CD14-positive monocyte (primary cell): ENCODE data around the gene ARPC4. TPM values are rescaled to one million over a fixed set of nuclear protein-coding genes. Genes with fewer than 3 reads are reported as not detected.

ENCODE experiments used
- DNase-seq, 3 donors: peaks; one replicate each; pipeline ENCODE4 v3.0.0-alpha.2; 2011 to 2022
- H2AFZ ChIP-seq: 2 replicates; pipeline ENCODE4 v1.6.0; 2012; ENCODE audit warnings: mild to moderate bottlenecking, low read depth, low read length, inconsistent platforms; ENCODE audit not compliant: insufficient read depth, poor library complexity, severe bottlenecking
- H3K27ac ChIP-seq, 2 donors: 1 replicate in 1 of 2; 2 replicates in 1 of 2; pipeline ENCODE4 v1.5.1; 2012 to 2013; ENCODE audit warnings: low read length in 2 of 2, control low read depth in 1 of 2, inconsistent platforms in 1 of 2, low read depth in 1 of 2, mild to moderate bottlenecking in 1 of 2
- H3K27me3 ChIP-seq, 2 donors: one replicate each; pipeline versions ENCODE4 v1.6.0 to v1.6.1; 2011 to 2013; ENCODE audit warnings: low read length in 2 of 2; ENCODE audit not compliant: control insufficient read depth in 2 of 2, insufficient read depth in 2 of 2
- H3K36me3 ChIP-seq, 2 donors: replicated peaks in 1 of 2; 1 replicate in 1 of 2; 2 replicates in 1 of 2; pipeline versions ENCODE4 v1.5.1 to v1.6.1; 2012 to 2013; ENCODE audit warnings: low read length in 2 of 2, control low read depth in 1 of 2, inconsistent platforms in 1 of 2, mild to moderate bottlenecking in 1 of 2; ENCODE audit not compliant: insufficient read depth in 2 of 2, control insufficient read depth in 1 of 2
- H3K4me1 ChIP-seq, 2 donors: 1 replicate in 1 of 2; 2 replicates in 1 of 2; pipeline versions ENCODE4 v1.5.1 to v1.6.1; 2012 to 2013; ENCODE audit warnings: low read length in 2 of 2, control low read depth in 1 of 2, inconsistent platforms in 1 of 2, mild to moderate bottlenecking in 1 of 2, moderate library complexity in 1 of 2; ENCODE audit not compliant: insufficient read depth in 2 of 2, control insufficient read depth in 1 of 2
- H3K4me2 ChIP-seq: replicated peaks from 2 replicates; pipeline ENCODE3; 2012; ENCODE audit warnings: low read length, moderate library complexity, mild to moderate bottlenecking; ENCODE audit not compliant: poor library complexity, severe bottlenecking; ENCODE audit errors: extremely low read depth
- H3K4me3 ChIP-seq, 3 experiments: fragments of 200-600 bp in 1 of 3; sonication (generic) in 1 of 3; replicated peaks in 1 of 3; 1 replicate in 2 of 3; 2 replicates in 1 of 3; pipeline ENCODE4 v1.5.1; 2011 to 2013; ENCODE audit warnings: low read length in 3 of 3, mild to moderate bottlenecking in 3 of 3, control low read depth in 2 of 3, low read depth in 2 of 3, inconsistent platforms in 1 of 3, moderate library complexity in 1 of 3
- H3K79me2 ChIP-seq: 2 replicates; pipeline ENCODE4 v1.6.0; 2012; ENCODE audit warnings: mild to moderate bottlenecking, control low read depth, inconsistent platforms, low read length, moderate library complexity; ENCODE audit not compliant: insufficient read depth
- H3K9ac ChIP-seq: 2 replicates; pipeline ENCODE4 v1.6.0; 2017; ENCODE audit warnings: low read length, mild to moderate bottlenecking; ENCODE audit not compliant: insufficient read depth, poor library complexity, severe bottlenecking
- H3K9me3 ChIP-seq, 2 donors: replicated peaks in 1 of 2; 1 replicate in 1 of 2; 2 replicates in 1 of 2; pipeline versions ENCODE4 v1.5.1 to v1.6.1; 2012 to 2013; ENCODE audit warnings: low read length in 2 of 2, control low read depth in 1 of 2; ENCODE audit not compliant: control insufficient read depth in 1 of 2, insufficient read depth in 1 of 2
- H4K20me1 ChIP-seq: 2 replicates; pipeline ENCODE4 v1.6.0; 2012; ENCODE audit warnings: mild to moderate bottlenecking, low read length, control low read depth, moderate library complexity; ENCODE audit not compliant: insufficient read depth
- H3K27ac Mint-ChIP-seq, 7 donors: one replicate each; pipeline ENCODE4 v1.8.0; 2020; ENCODE audit warnings: mild to moderate bottlenecking in 7 of 7, mixed read lengths in 7 of 7, moderate library complexity in 6 of 7, inconsistent platforms in 2 of 7
- H3K27me3 Mint-ChIP-seq, 3 donors: one replicate each; pipeline ENCODE4 v1.8.0; 2021 to 2022; ENCODE audit warnings: low read depth in 3 of 3, mild to moderate bottlenecking in 3 of 3, mixed read lengths in 3 of 3, moderate library complexity in 3 of 3, inconsistent platforms in 1 of 3
- H3K36me3 Mint-ChIP-seq, 2 donors: one replicate each; pipeline ENCODE4 v1.8.0; 2020; ENCODE audit warnings: mixed read lengths in 2 of 2, inconsistent platforms in 1 of 2, mild to moderate bottlenecking in 1 of 2
- H3K4me1 Mint-ChIP-seq: one replicate; pipeline ENCODE4 v1.8.0; 2020; ENCODE audit warnings: mild to moderate bottlenecking, mixed read lengths
- H3K4me3 Mint-ChIP-seq, 2 donors: one replicate each; pipeline ENCODE4 v1.8.0; 2020; ENCODE audit warnings: mild to moderate bottlenecking in 2 of 2, mixed read lengths in 2 of 2, moderate library complexity in 1 of 2
- H3K9me3 Mint-ChIP-seq, 7 donors: one replicate each; pipeline ENCODE4 v1.8.0; 2020 to 2022; ENCODE audit warnings: mixed read lengths in 7 of 7, mild to moderate bottlenecking in 6 of 7, moderate library complexity in 6 of 7, inconsistent platforms in 2 of 7
- WGBS: methylation state at CpG from one replicate; pipeline ENCODE4 v1.1.5; 2013; ENCODE audit warnings: missing lambda C conversion rate; ENCODE audit not compliant: insufficient coverage; 5-methylcytosine and 5-hydroxymethylcytosine counted together
- intact Hi-C, 2 donors: fragments of 100-400 bp; cut with micrococcal nuclease; formaldehyde crosslinking; loops; one replicate each; pipeline versions ENCODE4 v1.15.0 to v1.15.1; 2023
- polyA plus RNA-seq, 3 donors: library from polyadenylated mRNA; depleted of rRNA in 1 of 3; unstranded in 2 of 3; stranded (reverse) in 1 of 3; fragments of 300-500 nt in 2 of 3; fragments of >200 nt in 1 of 3; fragmentation: Illumina TruSeq in 2 of 3; gene quantifications; 1 replicate in 2 of 3; 2 replicates in 1 of 3; pipeline ENCODE4 v1.2.3, GENCODE V29; 2012 to 2021
- TF ChIP-seq, protein P1 (sequence below): fragments of 200-600 bp; IDR thresholded peaks from one replicate; pipeline ENCODE4 v1.8.0; 2022; ENCODE audit warnings: antibody characterized with exemption, mild to moderate bottlenecking

The ARPC4 gene
- polyA plus RNA-seq, 3 donors = 211 to 390 (median 389) TPM

DNA sequence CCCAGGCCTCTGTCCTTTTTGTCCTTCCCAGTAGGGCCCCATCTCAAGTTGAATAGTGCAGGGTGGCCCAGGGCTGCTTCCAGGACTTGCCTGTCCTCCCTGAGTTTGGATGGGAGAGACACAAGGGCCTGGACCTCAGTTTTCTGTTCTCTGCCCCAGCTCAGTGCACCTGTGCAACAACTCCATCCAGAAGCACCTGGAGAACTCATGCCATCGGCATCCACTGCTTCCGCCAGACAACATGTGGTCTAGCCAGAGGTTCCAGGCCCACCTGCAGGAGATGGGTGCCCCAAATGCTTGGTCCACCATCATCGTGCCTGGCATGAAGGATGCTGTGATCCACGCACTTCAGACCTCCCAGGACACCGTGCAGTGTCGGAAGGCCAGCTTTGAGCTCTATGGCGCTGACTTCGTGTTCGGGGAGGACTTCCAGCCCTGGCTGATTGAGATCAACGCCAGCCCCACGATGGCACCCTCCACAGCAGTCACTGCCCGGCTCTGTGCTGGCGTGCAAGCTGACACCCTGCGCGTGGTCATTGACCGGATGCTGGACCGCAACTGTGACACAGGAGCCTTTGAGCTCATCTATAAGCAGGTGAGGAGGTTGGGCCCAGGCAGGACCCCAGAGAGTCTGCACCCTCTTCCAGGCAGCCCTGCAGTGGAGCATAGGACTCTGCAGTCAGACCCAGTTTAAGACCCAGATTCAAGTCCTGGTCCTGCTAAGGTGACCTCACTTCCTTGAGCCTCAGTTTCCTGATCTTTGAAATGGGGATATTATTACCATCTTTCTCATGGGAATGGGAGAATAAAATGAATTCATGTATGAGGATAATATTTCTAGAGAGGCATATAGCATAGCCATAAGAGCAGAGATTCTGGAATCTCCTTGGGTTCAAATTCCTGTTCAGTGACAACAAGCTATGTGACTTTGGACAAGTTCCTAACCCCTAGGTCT is 36.2 kb downstream of the ARPC4 start:
- H3K4me1 ChIP-seq = no peaks in the 10 kb centered on the region
- intact Hi-C loops = no loop called here
- no peaks in the 10 kb centered on the region for H4K20me1 ChIP-seq
- H3K9me3 ChIP-seq = no peaks in the 10 kb centered on the region
- H3K4me3 ChIP-seq = no peak overlapping the region
- Mint-ChIP-seq H3K4me1 (peaks cover 2% of the 10 kb centered on the region), H3K9me3 (no peaks in the 10 kb centered on the region), H3K27me3 (peaks cover 0 to 2% (median 2%) of the 10 kb centered on the region in 3 donors), H3K27ac (no peak overlapping the region), H3K4me3 (no peak overlapping the region), H3K36me3 (peaks cover 41 to 72% of the 10 kb centered on the region in 2 donors)
- no peak overlapping the region for H3K9ac ChIP-seq
- H3K79me2 ChIP-seq = no peaks in the 10 kb centered on the region
- H3K4me2 ChIP-seq = no peak overlapping the region
- H3K27ac ChIP-seq = no peak overlapping the region
- no peak for DNase-seq
- peaks cover 27 to 64% of the 10 kb centered on the region in 2 donors for H3K36me3 ChIP-seq
- TF ChIP-seq, protein P1, sequence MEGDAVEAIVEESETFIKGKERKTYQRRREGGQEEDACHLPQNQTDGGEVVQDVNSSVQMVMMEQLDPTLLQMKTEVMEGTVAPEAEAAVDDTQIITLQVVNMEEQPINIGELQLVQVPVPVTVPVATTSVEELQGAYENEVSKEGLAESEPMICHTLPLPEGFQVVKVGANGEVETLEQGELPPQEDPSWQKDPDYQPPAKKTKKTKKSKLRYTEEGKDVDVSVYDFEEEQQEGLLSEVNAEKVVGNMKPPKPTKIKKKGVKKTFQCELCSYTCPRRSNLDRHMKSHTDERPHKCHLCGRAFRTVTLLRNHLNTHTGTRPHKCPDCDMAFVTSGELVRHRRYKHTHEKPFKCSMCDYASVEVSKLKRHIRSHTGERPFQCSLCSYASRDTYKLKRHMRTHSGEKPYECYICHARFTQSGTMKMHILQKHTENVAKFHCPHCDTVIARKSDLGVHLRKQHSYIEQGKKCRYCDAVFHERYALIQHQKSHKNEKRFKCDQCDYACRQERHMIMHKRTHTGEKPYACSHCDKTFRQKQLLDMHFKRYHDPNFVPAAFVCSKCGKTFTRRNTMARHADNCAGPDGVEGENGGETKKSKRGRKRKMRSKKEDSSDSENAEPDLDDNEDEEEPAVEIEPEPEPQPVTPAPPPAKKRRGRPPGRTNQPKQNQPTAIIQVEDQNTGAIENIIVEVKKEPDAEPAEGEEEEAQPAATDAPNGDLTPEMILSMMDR = no peak
- no peak overlapping the region for H2AFZ ChIP-seq
- H3K27me3 ChIP-seq = no peaks in the 10 kb centered on the region
- WGBS = 96% methylated on average over 13 of the region's 17 CpGs

- TF ChIP-seq, protein P1 = no peak
- H3K27me3 Mint-ChIP-seq = peaks cover 0 to 2% (median 2%) of the 10 kb centered on the region in 3 donors
- H3K4me1 Mint-ChIP-seq = peaks cover 2% of the 10 kb centered on the region
- intact Hi-C loops = no loop called here
- H3K36me3 Mint-ChIP-seq = peaks cover 60 to 85% of the 10 kb centered on the region in 2 donors
- Histone ChIP-seq H3K9ac (no peak overlapping the region), H3K4me3 (no peak overlapping the region), H3K79me2 (no peaks in the 10 kb centered on the region), H3K27me3 (no peaks in the 10 kb centered on the region), H2AFZ (no peak overlapping the region), H3K9me3 (no peaks in the 10 kb centered on the region), H3K4me2 (no peak overlapping the region), H3K4me1 (no peaks in the 10 kb centered on the region), H3K36me3 (peaks cover 47 to 78% of the 10 kb centered on the region in 2 donors), H4K20me1 (no peaks in the 10 kb centered on the region), H3K27ac (no peak overlapping the region)
- H3K9me3 Mint-ChIP-seq = no peaks in the 10 kb centered on the region
- WGBS = 100% methylated on average over 1 of the region's 3 CpGs
- H3K27ac Mint-ChIP-seq = no peak overlapping the region
- H3K4me3 Mint-ChIP-seq = no peak overlapping the region
- no peak for DNase-seq
Observed at GRCh38 chr3:9831253-9831652, 38.4 kb downstream of the ARPC4 start.
